GM12864 (cell line): ENCODE measurements around the gene CCDC61.

Source experiments
- DNase-seq: peaks from one replicate; pipeline ENCODE4 v3.0.0-alpha.2; 2011; ENCODE audit warnings: low read depth
- H3K4me3 ChIP-seq: 2 replicates; pipeline ENCODE4 v1.5.1; 2011; ENCODE audit warnings: mild to moderate bottlenecking, low read depth, low read length, control low read depth
- CTCF ChIP-seq: IDR thresholded peaks from 2 replicates; pipeline ENCODE4 v1.5.1; 2011; ENCODE audit warnings: low read depth, mild to moderate bottlenecking, moderate library complexity, low read length, control low read depth, inconsistent platforms; ENCODE audit errors: missing control alignments

The CCDC61 gene

GRCh38 chr19:45967246-45967645 lies 28.0 kb upstream of the CCDC61 start:
- DNase-seq, result no peak
- H3K4me3 ChIP-seq, result no peak overlapping the region
- TF ChIP-seq CTCF, result no peak

GRCh38 chr19:45968626-45969025 lies 26.6 kb upstream of the CCDC61 start:
- no peak overlapping the region for H3K4me3 ChIP-seq
- DNase-seq, result no peak
- TF ChIP-seq CTCF, result no peak

- no peak overlapping the region for H3K4me3 ChIP-seq
- TF ChIP-seq CTCF, result no peak
- no peak for DNase-seq
Observed at GRCh38 chr19:45969676-45970075, 25.6 kb upstream of the CCDC61 start.

- DNase-seq, result no peak
- H3K4me3 ChIP-seq, result no peak overlapping the region
- no peak for TF ChIP-seq CTCF
Observed at GRCh38 chr19:45971260-45971902, 23.9 kb upstream of the CCDC61 start.

- no peak for DNase-seq
- TF ChIP-seq CTCF, result no peak
- no peak overlapping the region for H3K4me3 ChIP-seq
Observed at GRCh38 chr19:45972081-45972946, 23.0 kb upstream of the CCDC61 start.

DNA sequence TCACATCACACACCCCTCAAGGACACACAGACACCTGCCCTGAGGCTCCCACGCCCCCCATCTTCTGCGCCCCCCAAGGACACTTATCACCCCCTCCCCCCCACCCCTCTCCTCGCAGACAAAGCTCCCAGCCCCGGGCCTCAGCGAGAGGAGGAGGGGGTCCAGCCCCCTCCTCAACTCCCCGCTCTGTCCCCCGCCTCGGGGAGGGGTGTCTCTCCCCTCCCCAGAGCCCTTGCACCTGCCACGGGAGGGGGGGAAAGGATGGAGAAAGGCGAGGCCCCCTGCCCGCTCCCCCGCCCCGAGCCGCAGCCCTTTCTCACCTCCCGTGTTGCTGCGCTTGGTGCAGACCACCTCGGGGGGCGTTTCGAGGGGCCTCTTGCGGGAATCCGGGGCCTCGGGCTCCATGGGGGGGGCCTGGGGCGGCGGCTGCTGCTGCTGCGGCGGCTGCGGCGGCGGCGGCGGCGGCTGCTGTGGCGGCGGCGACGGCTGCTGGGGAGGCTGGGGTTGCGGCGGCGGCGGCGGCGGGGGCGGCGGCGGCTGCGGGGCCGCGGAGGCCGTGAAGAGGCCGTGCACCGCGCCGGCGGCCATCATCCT lies 22.2 kb upstream of the CCDC61 start:
- DNase-seq, result no peak
- no peak overlapping the region for H3K4me3 ChIP-seq
- TF ChIP-seq CTCF, result no peak
